ENCODE results near the gene IGF1R.

Gene IGF1R

DNA sequence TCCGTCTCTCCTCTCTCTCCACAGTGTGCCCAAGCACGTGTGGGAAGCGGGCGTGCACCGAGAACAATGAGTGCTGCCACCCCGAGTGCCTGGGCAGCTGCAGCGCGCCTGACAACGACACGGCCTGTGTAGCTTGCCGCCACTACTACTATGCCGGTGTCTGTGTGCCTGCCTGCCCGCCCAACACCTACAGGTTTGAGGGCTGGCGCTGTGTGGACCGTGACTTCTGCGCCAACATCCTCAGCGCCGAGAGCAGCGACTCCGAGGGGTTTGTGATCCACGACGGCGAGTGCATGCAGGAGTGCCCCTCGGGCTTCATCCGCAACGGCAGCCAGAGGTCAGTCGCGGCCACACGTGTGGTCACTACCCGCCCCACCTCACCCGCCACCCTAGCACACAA, 243.0 kb downstream of the IGF1R start:
- no peaks in the 10 kb centered on the region; the same call in 1 of the 2 replicates for H4K20me1 ChIP-seq (ENCODE audit: low read depth, low read length)
- H2AFZ ChIP-seq (ENCODE audit: low read depth, low read length, severe bottlenecking), result no peak overlapping the region
- no peak overlapping the region for H3K27ac ChIP-seq (ENCODE audit: low read depth, low read length)
- H3K9ac ChIP-seq (ENCODE audit: low read length), result no peak overlapping the region
- H3K4me2 ChIP-seq (ENCODE audit: low read depth, low read length, poor library complexity, severe bottlenecking), result no peak overlapping the region
- no peak overlapping the region for H3K4me3 ChIP-seq (ENCODE audit: insufficient read depth, low read length, poor library complexity, severe bottlenecking)
- no peaks in the 10 kb centered on the region for H3K9me3 ChIP-seq (ENCODE audit: insufficient read depth, low read length)
- H3F3A ChIP-seq (ENCODE audit: insufficient read depth), result no peaks in the 10 kb centered on the region
- no peaks in the 10 kb centered on the region for H3K36me3 ChIP-seq (ENCODE audit: low read length)
- H3K79me2 ChIP-seq (ENCODE audit: insufficient read depth, low read length), result no peaks in the 10 kb centered on the region
- no peaks in the 10 kb centered on the region for H3K9me2 ChIP-seq (replicated peaks; ENCODE audit: insufficient read depth, low read length)
- H3K27me3 ChIP-seq (ENCODE audit: low read length), result no peaks in the 10 kb centered on the region
- no peak for TF ChIP-seq EZH2phosphoT487 (conservative IDR thresholded peaks at IDR 0.05; ENCODE audit: low read length)
- TF ChIP-seq CTCF (IDR thresholded peaks at IDR 0.05; ENCODE audit: insufficient read depth, low read length, poor library complexity, severe bottlenecking), result no peak

DNA sequence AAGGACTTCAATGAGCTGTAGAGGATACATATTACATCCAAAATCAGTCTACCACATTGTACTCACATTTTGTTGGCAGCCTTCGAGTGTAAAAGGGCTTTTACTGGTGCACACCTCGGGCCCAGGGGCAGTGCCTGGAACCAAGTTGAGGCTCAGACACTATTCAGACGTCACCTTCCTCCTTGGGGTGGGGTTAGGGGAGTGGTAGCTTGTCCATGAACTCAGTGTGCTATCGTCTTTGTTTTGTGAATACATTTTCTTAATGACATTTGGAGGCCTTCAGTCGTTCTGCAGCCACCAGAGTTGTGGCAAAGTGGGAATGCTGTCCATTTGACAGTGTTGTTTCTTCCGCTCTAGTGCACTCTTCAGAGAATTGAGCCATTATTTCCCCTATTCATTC, 245.1 kb downstream of the IGF1R start:
- no peaks in the 10 kb centered on the region; the same call in 1 of the 2 replicates for H4K20me1 ChIP-seq (ENCODE audit: low read depth, low read length)
- H3K36me3 ChIP-seq (ENCODE audit: low read length), result no peaks in the 10 kb centered on the region
- H3F3A ChIP-seq (ENCODE audit: insufficient read depth), result no peaks in the 10 kb centered on the region
- no peaks in the 10 kb centered on the region for H3K27me3 ChIP-seq (ENCODE audit: low read length)
- H3K9ac ChIP-seq (ENCODE audit: low read length), result no peak overlapping the region
- TF ChIP-seq EZH2phosphoT487 (conservative IDR thresholded peaks at IDR 0.05; ENCODE audit: low read length), result no peak
- TF ChIP-seq CTCF (IDR thresholded peaks at IDR 0.05; ENCODE audit: insufficient read depth, low read length, poor library complexity, severe bottlenecking), result no peak
- no peaks in the 10 kb centered on the region for H3K9me2 ChIP-seq (replicated peaks; ENCODE audit: insufficient read depth, low read length)
- no peak overlapping the region for H3K4me3 ChIP-seq (ENCODE audit: insufficient read depth, low read length, poor library complexity, severe bottlenecking)
- H3K4me2 ChIP-seq (ENCODE audit: low read depth, low read length, poor library complexity, severe bottlenecking), result no peak overlapping the region
- H3K79me2 ChIP-seq (ENCODE audit: insufficient read depth, low read length), result no peaks in the 10 kb centered on the region
- H3K9me3 ChIP-seq (ENCODE audit: insufficient read depth, low read length), result no peaks in the 10 kb centered on the region
- no peak overlapping the region for H3K27ac ChIP-seq (ENCODE audit: low read depth, low read length)
- H2AFZ ChIP-seq (ENCODE audit: low read depth, low read length, severe bottlenecking), result no peak overlapping the region

- H3K9me2 ChIP-seq (replicated peaks; ENCODE audit: insufficient read depth, low read length), result no peaks in the 10 kb centered on the region
- H3K9ac ChIP-seq (ENCODE audit: low read length), result no peak overlapping the region
- no peaks in the 10 kb centered on the region for H3K9me3 ChIP-seq (ENCODE audit: insufficient read depth, low read length)
- H3K4me2 ChIP-seq (ENCODE audit: low read depth, low read length, poor library complexity, severe bottlenecking), result no peak overlapping the region
- H3K79me2 ChIP-seq (ENCODE audit: insufficient read depth, low read length), result no peaks in the 10 kb centered on the region
- TF ChIP-seq EZH2phosphoT487 (conservative IDR thresholded peaks at IDR 0.05; ENCODE audit: low read length) (no peak), CTCF (IDR thresholded peaks at IDR 0.05; ENCODE audit: insufficient read depth, low read length, poor library complexity, severe bottlenecking) (no peak)
- no peak overlapping the region for H3K27ac ChIP-seq (ENCODE audit: low read depth, low read length)
- no peaks in the 10 kb centered on the region for H3F3A ChIP-seq (ENCODE audit: insufficient read depth)
- H2AFZ ChIP-seq (ENCODE audit: low read depth, low read length, severe bottlenecking), result no peak overlapping the region
- no peak overlapping the region for H3K4me3 ChIP-seq (ENCODE audit: insufficient read depth, low read length, poor library complexity, severe bottlenecking)
- H3K36me3 ChIP-seq (ENCODE audit: low read length), result no peaks in the 10 kb centered on the region
- no peaks in the 10 kb centered on the region for H3K27me3 ChIP-seq (ENCODE audit: low read length)
- no peaks in the 10 kb centered on the region; the same call in 1 of the 2 replicates for H4K20me1 ChIP-seq (ENCODE audit: low read depth, low read length)
Observed at GRCh38 chr15:98894312-98894711, 246.0 kb downstream of the IGF1R start.
